ENCODE data around the gene CLEC2A. TPM values are rescaled to one million over a fixed set of nuclear protein-coding genes. Genes with fewer than 3 reads are reported as not detected.
"Not testable (repeated sequence)": the region's sequence is repeated elsewhere in the genome, so short reads cannot be mapped to it uniquely, and the experiment has no call there.

The CLEC2A gene
- total RNA-seq, 2 experiments from 2014 or later = not detected

GRCh38 chr12:9881246-9881645 is 50.9 kb downstream of the CLEC2A start, which contains the start of gene KLRF2:
KLRF2 (plus strand) TSS chr12:9881489; CDS start chr12:9881596, 107 bp downstream.
- ChIA-PET CTCF (interaction anchor here (1.0 kb wide), 1 partner anchor 41 kb away, joined by 4 read pairs; no protein-coding TSS in a partner anchor), POLR2A (no interaction called here)
- Mint-ChIP-seq H3K27ac (no peak within 1 kb of the TSS), H3K36me3 (ENCODE audit: low read depth) (no peaks in the 10 kb centered on the region), H3K4me1 (peaks cover 5% of the 10 kb centered on the region), H3K9me3 (ENCODE audit: low read depth) (no peaks in the 10 kb centered on the region), H3K27me3 (no peaks in the 10 kb centered on the region), H3K4me3 (no peak within 1 kb of the TSS)
- no peak for ATAC-seq
- intact Hi-C loops (cut with DNase I, micrococcal nuclease) = no loop called here
- DNase-seq = no peak

DNA sequence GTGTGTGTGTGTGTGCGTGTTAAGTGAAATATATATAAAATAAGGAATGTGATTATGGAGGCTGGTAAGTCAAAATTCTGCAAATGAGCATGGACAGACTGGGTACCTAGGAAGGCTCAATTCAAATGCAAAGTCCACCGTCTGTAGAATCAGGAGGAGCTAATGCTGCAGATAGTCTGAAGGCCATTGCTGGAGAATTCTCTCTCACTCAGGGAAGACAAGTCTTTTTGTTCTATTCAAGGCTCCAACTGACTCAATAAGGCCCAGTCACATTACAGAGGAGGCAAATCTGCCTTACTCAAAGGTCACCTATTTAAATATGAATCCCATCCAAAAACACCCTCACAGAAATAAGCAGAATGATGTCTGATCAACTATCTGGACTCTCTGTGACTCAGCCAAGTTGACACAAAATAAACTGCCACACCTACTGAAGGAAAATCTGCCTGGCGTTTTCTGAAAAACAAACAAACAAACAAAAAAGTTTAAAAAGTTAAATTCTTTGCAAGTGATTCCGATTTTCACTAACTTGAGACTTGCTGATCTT is 51.6 kb downstream of the CLEC2A start:
- POLR2A ChIA-PET = no interaction called here
- peaks cover 5% of the 10 kb centered on the region for H3K4me1 Mint-ChIP-seq
- H3K4me3 Mint-ChIP-seq = no peak overlapping the region
- CTCF ChIA-PET = interaction anchor here (1.0 kb wide), 1 partner anchor 41 kb away, joined by 4 read pairs; no protein-coding TSS in a partner anchor
- no peaks in the 10 kb centered on the region for H3K36me3 Mint-ChIP-seq (ENCODE audit: low read depth)
- no peak overlapping the region for H3K27ac Mint-ChIP-seq
- no peaks in the 10 kb centered on the region for H3K27me3 Mint-ChIP-seq
- no peak for ATAC-seq
- no peaks in the 10 kb centered on the region for H3K9me3 Mint-ChIP-seq (ENCODE audit: low read depth)
- intact Hi-C loops (cut with DNase I, micrococcal nuclease) = loop anchor here in 1 of 2 experiments (1.0 kb wide), 1 partner anchor 14 kb away; no protein-coding TSS in a partner anchor
- no peak for DNase-seq

DNA sequence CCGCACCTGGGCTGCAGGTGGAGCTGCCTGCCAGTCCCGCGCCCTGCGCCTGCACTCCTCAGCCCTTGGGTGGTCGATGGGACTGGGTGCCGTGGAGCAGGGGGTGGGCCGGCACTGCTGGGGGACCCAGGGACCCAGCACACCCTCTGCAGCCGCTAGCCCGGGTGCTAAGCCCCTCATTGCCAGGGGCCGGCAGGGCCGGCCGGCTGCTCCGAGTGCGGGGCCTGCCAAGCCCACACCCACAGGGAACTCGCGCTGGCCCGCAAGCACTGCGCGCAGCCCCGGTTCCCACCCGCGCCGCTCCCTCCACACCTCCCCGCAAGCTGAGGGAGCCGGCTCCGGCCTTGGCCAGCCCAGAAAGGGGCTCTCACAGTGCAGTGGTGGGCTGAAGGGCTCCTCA is 56.0 kb downstream of the CLEC2A start:
- H3K9me3 Mint-ChIP-seq (ENCODE audit: low read depth); intact Hi-C loops (cut with DNase I, micrococcal nuclease); ATAC-seq; H3K36me3 Mint-ChIP-seq (ENCODE audit: low read depth); H3K4me3 Mint-ChIP-seq; H3K27ac Mint-ChIP-seq; H3K27me3 Mint-ChIP-seq; POLR2A ChIA-PET; DNase-seq: not testable (repeated sequence)
- CTCF ChIA-PET = interaction anchor here (1.0 kb wide), 1 partner anchor 51 kb away, joined by 3 read pairs; no protein-coding TSS in a partner anchor
- H3K4me1 Mint-ChIP-seq = peaks cover 11% of the 10 kb centered on the region

DNA sequence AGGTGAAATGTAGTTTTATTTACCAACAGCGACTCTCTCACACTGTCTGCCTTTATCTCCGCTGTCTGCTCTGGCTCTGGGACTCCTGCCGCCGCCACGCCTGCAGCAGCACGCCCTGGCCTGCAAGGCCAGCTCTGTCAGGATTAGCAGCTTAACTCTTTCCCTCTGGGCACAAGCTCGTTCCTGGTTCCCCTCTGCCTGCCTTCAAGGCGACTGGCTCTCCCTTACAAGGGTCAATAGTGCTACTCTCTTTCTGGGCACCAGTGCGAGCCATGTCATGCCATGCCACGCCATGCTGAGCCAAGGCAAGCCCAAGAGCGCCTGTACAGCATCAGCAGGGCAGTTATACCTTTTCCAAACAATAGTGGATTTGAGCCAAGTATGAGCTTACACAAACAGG is 59.4 kb downstream of the CLEC2A start:
- ChIA-PET CTCF (interaction anchor here (1.0 to 4.7 kb wide), 4 partner anchors 51 to 124 kb away, joined by 3 to 30 read pairs (median 3); no protein-coding TSS in a partner anchor), POLR2A (no interaction called here)
- intact Hi-C loops (cut with DNase I, micrococcal nuclease) = loop anchor here in 1 of 2 experiments (5.0 kb wide), 1 partner anchor 55 kb away; no protein-coding TSS in a partner anchor
- Mint-ChIP-seq H3K9me3 (ENCODE audit: low read depth) (no peaks in the 10 kb centered on the region), H3K4me3 (no peak overlapping the region), H3K4me1 (peaks cover 18% of the 10 kb centered on the region), H3K27ac (no peak overlapping the region), H3K27me3 (no peaks in the 10 kb centered on the region), H3K36me3 (ENCODE audit: low read depth) (no peaks in the 10 kb centered on the region)
- DNase-seq = no peak
- ATAC-seq = no peak

- ChIA-PET CTCF (interaction anchor here (0.7 to 4.7 kb wide), 4 partner anchors 14 to 122 kb away, joined by 3 to 30 read pairs (median 4); no protein-coding TSS in a partner anchor), POLR2A (no interaction called here)
- DNase-seq (no peak), ATAC-seq (peak; percentile 20)
- Mint-ChIP-seq H3K36me3 (ENCODE audit: low read depth) (no peaks in the 10 kb centered on the region), H3K4me3 (no peak overlapping the region), H3K9me3 (ENCODE audit: low read depth) (no peaks in the 10 kb centered on the region), H3K4me1 (peaks cover 18% of the 10 kb centered on the region), H3K27ac (no peak overlapping the region), H3K27me3 (no peaks in the 10 kb centered on the region)
- intact Hi-C loops (cut with DNase I, micrococcal nuclease) = loop anchor here in 1 of 2 experiments (5.0 kb wide), 1 partner anchor 55 kb away; no protein-coding TSS in a partner anchor
Measured at GRCh38 chr12:9872162-9872561, 60.0 kb downstream of the CLEC2A start.

- ATAC-seq = no peak
- peak overlapping the region; percentile 95 for H3K27ac Mint-ChIP-seq
Measured at GRCh38 chr12:9870286-9870866, 61.8 kb downstream of the CLEC2A start.

GRCh38 chr12:9869307-9870161 is 62.6 kb downstream of the CLEC2A start, which contains the start of gene CLEC2B:
CLEC2B (minus strand) TSS chr12:9869354.
- DNase-seq (peak; percentile 59), ATAC-seq (peak; percentile 69)
- POLR2A ChIA-PET = interaction anchor here (0.6 to 3.6 kb wide), 2 partner anchors 111 to 200 kb away, joined by 7 to 12 read pairs; partner anchors contain the start of gene CLEC2D
- Mint-ChIP-seq H3K4me1 (peaks cover 23% of the 10 kb centered on the region), H3K27me3 (no peaks in the 10 kb centered on the region), H3K4me3 (peak within 1 kb of the TSS; percentile 77), H3K27ac (peak within 1 kb of the TSS; percentile 95), H3K9me3 (ENCODE audit: low read depth) (no peaks in the 10 kb centered on the region), H3K36me3 (ENCODE audit: low read depth) (peaks cover 7% of the 10 kb centered on the region)
- intact Hi-C loops (cut with DNase I, micrococcal nuclease) = loop anchor here (1.0 to 10.0 kb wide), 19 partner anchors 55 to 853 kb away; partner anchors contain the start of genes GABARAPL1 (in 2 of the 2), CLEC2D (in 1 of the 2), MAGOHB (in 1 of the 2) and YBX3 (in 1 of the 2)
- CTCF ChIA-PET = interaction anchor here (0.6 to 4.7 kb wide), 11 partner anchors 12 to 252 kb away, joined by 3 to 30 read pairs (median 5); no protein-coding TSS in a partner anchor

More at GRCh38 chr12:9870286-9870866, 61.8 kb downstream of the CLEC2A start:
- Mint-ChIP-seq H3K4me1 (peaks cover 20% of the 10 kb centered on the region), H3K9me3 (ENCODE audit: low read depth) (no peaks in the 10 kb centered on the region), H3K36me3 (ENCODE audit: low read depth) (peaks cover 4% of the 10 kb centered on the region), H3K4me3 (peak overlapping the region; percentile 77), H3K27me3 (no peaks in the 10 kb centered on the region)
- ChIA-PET POLR2A (no interaction called here), CTCF (interaction anchor here (1.1 to 4.7 kb wide), 4 partner anchors 56 to 127 kb away, joined by 3 to 30 read pairs (median 6); no protein-coding TSS in a partner anchor)
- peak; percentile 16 for DNase-seq
- intact Hi-C loops (cut with DNase I, micrococcal nuclease) = loop anchor here in 1 of 2 experiments (5.0 kb wide), 1 partner anchor 57 kb away; no protein-coding TSS in a partner anchor

GRCh38 chr12:9868951-9869306 is 63.2 kb downstream of the CLEC2A start:
- Mint-ChIP-seq H3K4me3 (peak overlapping the region; percentile 77), H3K4me1 (peaks cover 29% of the 10 kb centered on the region), H3K27me3 (no peaks in the 10 kb centered on the region), H3K27ac (peak overlapping the region; percentile 95), H3K9me3 (ENCODE audit: low read depth) (peaks cover 2% of the 10 kb centered on the region), H3K36me3 (ENCODE audit: low read depth) (peaks cover 11% of the 10 kb centered on the region)
- ChIA-PET CTCF (interaction anchor here (0.6 to 3.9 kb wide), 9 partner anchors 11 to 251 kb away, joined by 3 to 25 read pairs (median 4); no protein-coding TSS in a partner anchor), POLR2A (interaction anchor here (0.6 to 3.6 kb wide), 2 partner anchors 110 to 200 kb away, joined by 7 to 12 read pairs; partner anchors contain the start of gene CLEC2D)
- intact Hi-C loops (cut with DNase I, micrococcal nuclease) = loop anchor here (1.0 to 10.0 kb wide), 19 partner anchors 54 to 853 kb away; partner anchors contain the start of genes GABARAPL1 (in 2 of the 2), CLEC2D (in 1 of the 2), MAGOHB (in 1 of the 2) and YBX3 (in 1 of the 2)
- DNase-seq = no peak
- no peak for ATAC-seq

GRCh38 chr12:9868311-9868801 is 63.8 kb downstream of the CLEC2A start:
- CTCF ChIA-PET = interaction anchor here (0.7 to 3.9 kb wide), 13 partner anchors 10 to 494 kb away, joined by 3 to 25 read pairs (median 3); no protein-coding TSS in a partner anchor
- no peak for ATAC-seq
- intact Hi-C loops (cut with DNase I, micrococcal nuclease) = loop anchor here (2.0 to 10.0 kb wide), 15 partner anchors 54 to 854 kb away; partner anchors contain the start of genes CLEC2D (in 1 of the 2), GABARAPL1 (in 1 of the 2), MAGOHB (in 1 of the 2) and YBX3 (in 1 of the 2)
- no peak for DNase-seq
- Mint-ChIP-seq H3K27me3 (no peaks in the 10 kb centered on the region), H3K36me3 (ENCODE audit: low read depth) (peaks cover 16% of the 10 kb centered on the region), H3K4me1 (peaks cover 35% of the 10 kb centered on the region), H3K27ac (peak overlapping the region; percentile 95), H3K9me3 (ENCODE audit: low read depth) (peaks cover 2% of the 10 kb centered on the region), H3K4me3 (peak overlapping the region; percentile 77)
- POLR2A ChIA-PET = interaction anchor here (2.2 to 3.6 kb wide), 2 partner anchors 107 to 110 kb away, joined by 10 to 12 read pairs; partner anchors contain the start of gene CD69

DNA sequence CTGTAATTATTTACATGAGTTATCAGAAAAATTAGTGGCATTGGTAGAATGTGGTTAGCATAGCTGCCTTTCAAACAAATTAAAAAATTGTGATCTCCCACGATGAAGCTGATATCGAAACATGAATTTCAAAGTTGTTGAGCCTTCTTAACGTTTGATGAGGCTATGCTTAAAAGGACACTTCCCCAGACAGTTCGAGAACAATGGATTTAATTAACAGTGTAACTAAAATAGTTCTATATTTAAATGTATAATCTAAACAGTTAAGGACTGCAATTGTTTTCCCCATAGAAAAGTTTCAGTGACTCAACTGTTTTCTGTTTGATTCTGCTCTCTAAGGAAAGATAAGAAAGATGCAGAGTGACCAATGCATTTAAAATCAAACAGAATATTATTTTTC is 64.6 kb downstream of the CLEC2A start:
- H3K27ac Mint-ChIP-seq = peak overlapping the region; percentile 89
- peaks cover 3% of the 10 kb centered on the region for H3K9me3 Mint-ChIP-seq (ENCODE audit: low read depth)
- intact Hi-C loops (cut with DNase I, micrococcal nuclease) = loop anchor here (5.0 to 10.0 kb wide), 10 partner anchors 55 to 855 kb away; partner anchors contain the start of genes CLEC2D (in 1 of the 2), GABARAPL1 (in 1 of the 2), MAGOHB (in 1 of the 2) and YBX3 (in 1 of the 2)
- peak overlapping the region; percentile 77 for H3K4me3 Mint-ChIP-seq
- ChIA-PET CTCF (interaction anchor here (0.7 to 3.9 kb wide), 14 partner anchors 9 to 125 kb away, joined by 3 to 25 read pairs (median 4); no protein-coding TSS in a partner anchor), POLR2A (interaction anchor here (0.7 to 3.6 kb wide), 4 partner anchors 107 to 220 kb away, joined by 3 to 12 read pairs (median 6); partner anchors contain the start of gene CD69)
- ATAC-seq (no peak), DNase-seq (no peak)
- no peaks in the 10 kb centered on the region for H3K27me3 Mint-ChIP-seq
- H3K36me3 Mint-ChIP-seq (ENCODE audit: low read depth) = peaks cover 24% of the 10 kb centered on the region
- peaks cover 43% of the 10 kb centered on the region for H3K4me1 Mint-ChIP-seq
